ENCODE data around the gene NEO1. TPM values are rescaled to one million over a fixed set of nuclear protein-coding genes. Genes with fewer than 3 reads are reported as not detected.

Gene NEO1
- total and polyA plus RNA-seq, 4 donors, result 1.6 to 9.9 (median 5.8) TPM

GRCh38 chr15:73119478-73119877 is 67.2 kb downstream of the NEO1 start:
- Histone ChIP-seq H3K27ac (ENCODE audit: low read depth in 1 of 2, low read length in 2 of 2) (no peak overlapping the region), H3K4me3 (ENCODE audit: low read depth in 1 of 3, low read length in 3 of 3) (no peak overlapping the region), H3K4me1 (ENCODE audit: control insufficient read depth in 4 of 4, insufficient read depth in 4 of 4, low read length in 3 of 4) (no peaks in the 10 kb centered on the region), H3K27me3 (ENCODE audit: control insufficient read depth in 4 of 4, insufficient read depth in 4 of 4, low read length in 3 of 4) (no peaks in the 10 kb centered on the region), H3K9me3 (ENCODE audit: control insufficient read depth in 4 of 4, low read length in 3 of 4) (no peaks in the 10 kb centered on the region), H3K36me3 (ENCODE audit: control insufficient read depth in 4 of 4, insufficient read depth in 3 of 4, low read depth in 1 of 4, low read length in 3 of 4) (no peaks in the 10 kb centered on the region), H3K9ac (ENCODE audit: low read depth in 1 of 2, low read length in 2 of 2) (no peak overlapping the region)
- no peak for DNase-seq (ENCODE audit: low spot score)
- no peak for TF ChIP-seq HNF4A (conservative IDR thresholded peaks at IDR 0.05)
- 90% methylated on average over 6 of the region's 6 CpGs for WGBS

DNA sequence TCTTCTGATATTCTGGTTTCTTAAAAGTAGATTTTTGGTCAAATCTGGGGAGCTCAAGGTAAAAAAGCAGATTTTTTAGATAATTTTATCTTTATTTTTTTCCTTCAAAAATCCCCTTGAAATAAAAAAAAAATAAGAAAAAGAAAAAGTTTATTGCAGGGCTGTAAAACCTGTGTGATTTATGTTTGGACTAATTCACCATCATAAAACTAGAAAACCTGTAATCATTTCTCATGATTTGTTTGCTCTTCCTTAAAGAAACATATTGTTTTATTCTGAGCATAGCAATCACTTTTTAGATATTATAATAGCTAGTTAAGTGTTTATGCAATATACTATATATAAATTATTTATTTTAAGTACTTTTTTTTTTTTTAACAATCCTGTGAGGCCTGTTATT is 68.0 kb downstream of the NEO1 start:
- H3K27me3 ChIP-seq (ENCODE audit: control insufficient read depth in 4 of 4, insufficient read depth in 4 of 4, low read length in 3 of 4), result no peaks in the 10 kb centered on the region
- H3K4me1 ChIP-seq (ENCODE audit: control insufficient read depth in 4 of 4, insufficient read depth in 4 of 4, low read length in 3 of 4), result no peaks in the 10 kb centered on the region
- no peak overlapping the region for H3K27ac ChIP-seq (ENCODE audit: low read depth in 1 of 2, low read length in 2 of 2)
- no peaks in the 10 kb centered on the region for H3K9me3 ChIP-seq (ENCODE audit: control insufficient read depth in 4 of 4, low read length in 3 of 4)
- TF ChIP-seq JUND (IDR thresholded peaks at IDR 0.05) (no peak), CTCF (IDR thresholded peaks at IDR 0.05; ENCODE audit: low read depth, low read length, missing input control) (no peak), SP1 (IDR thresholded peaks at IDR 0.05) (no peak), FOXA1 (IDR thresholded peaks at IDR 0.05) (no peak), RAD21 (IDR thresholded peaks at IDR 0.05) (no peak), HNF4G (IDR thresholded peaks at IDR 0.05) (no peak), ZBTB33 (IDR thresholded peaks at IDR 0.05) (no peak)
- TF ChIP-seq, protein P1, sequence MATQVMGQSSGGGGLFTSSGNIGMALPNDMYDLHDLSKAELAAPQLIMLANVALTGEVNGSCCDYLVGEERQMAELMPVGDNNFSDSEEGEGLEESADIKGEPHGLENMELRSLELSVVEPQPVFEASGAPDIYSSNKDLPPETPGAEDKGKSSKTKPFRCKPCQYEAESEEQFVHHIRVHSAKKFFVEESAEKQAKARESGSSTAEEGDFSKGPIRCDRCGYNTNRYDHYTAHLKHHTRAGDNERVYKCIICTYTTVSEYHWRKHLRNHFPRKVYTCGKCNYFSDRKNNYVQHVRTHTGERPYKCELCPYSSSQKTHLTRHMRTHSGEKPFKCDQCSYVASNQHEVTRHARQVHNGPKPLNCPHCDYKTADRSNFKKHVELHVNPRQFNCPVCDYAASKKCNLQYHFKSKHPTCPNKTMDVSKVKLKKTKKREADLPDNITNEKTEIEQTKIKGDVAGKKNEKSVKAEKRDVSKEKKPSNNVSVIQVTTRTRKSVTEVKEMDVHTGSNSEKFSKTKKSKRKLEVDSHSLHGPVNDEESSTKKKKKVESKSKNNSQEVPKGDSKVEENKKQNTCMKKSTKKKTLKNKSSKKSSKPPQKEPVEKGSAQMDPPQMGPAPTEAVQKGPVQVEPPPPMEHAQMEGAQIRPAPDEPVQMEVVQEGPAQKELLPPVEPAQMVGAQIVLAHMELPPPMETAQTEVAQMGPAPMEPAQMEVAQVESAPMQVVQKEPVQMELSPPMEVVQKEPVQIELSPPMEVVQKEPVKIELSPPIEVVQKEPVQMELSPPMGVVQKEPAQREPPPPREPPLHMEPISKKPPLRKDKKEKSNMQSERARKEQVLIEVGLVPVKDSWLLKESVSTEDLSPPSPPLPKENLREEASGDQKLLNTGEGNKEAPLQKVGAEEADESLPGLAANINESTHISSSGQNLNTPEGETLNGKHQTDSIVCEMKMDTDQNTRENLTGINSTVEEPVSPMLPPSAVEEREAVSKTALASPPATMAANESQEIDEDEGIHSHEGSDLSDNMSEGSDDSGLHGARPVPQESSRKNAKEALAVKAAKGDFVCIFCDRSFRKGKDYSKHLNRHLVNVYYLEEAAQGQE (IDR thresholded peaks at IDR 0.05), result no peak
- TF ChIP-seq, protein P2, sequence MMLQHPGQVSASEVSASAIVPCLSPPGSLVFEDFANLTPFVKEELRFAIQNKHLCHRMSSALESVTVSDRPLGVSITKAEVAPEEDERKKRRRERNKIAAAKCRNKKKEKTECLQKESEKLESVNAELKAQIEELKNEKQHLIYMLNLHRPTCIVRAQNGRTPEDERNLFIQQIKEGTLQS (IDR thresholded peaks at IDR 0.05), result no peak
- H3K4me3 ChIP-seq (ENCODE audit: low read depth in 1 of 3, low read length in 3 of 3), result no peak overlapping the region
- H3K36me3 ChIP-seq (ENCODE audit: control insufficient read depth in 4 of 4, insufficient read depth in 3 of 4, low read depth in 1 of 4, low read length in 3 of 4), result no peaks in the 10 kb centered on the region
- no peak for DNase-seq (ENCODE audit: low spot score)
- H3K9ac ChIP-seq (ENCODE audit: low read depth in 1 of 2, low read length in 2 of 2), result no peak overlapping the region

GRCh38 chr15:73125219-73125618 is 73.0 kb downstream of the NEO1 start:
- H3K36me3 ChIP-seq (ENCODE audit: control insufficient read depth in 4 of 4, insufficient read depth in 3 of 4, low read depth in 1 of 4, low read length in 3 of 4), result no peaks in the 10 kb centered on the region
- H3K9me3 ChIP-seq (ENCODE audit: control insufficient read depth in 4 of 4, low read length in 3 of 4), result no peaks in the 10 kb centered on the region
- no peak overlapping the region for H3K27ac ChIP-seq (ENCODE audit: low read depth in 1 of 2, low read length in 2 of 2)
- H3K27me3 ChIP-seq (ENCODE audit: control insufficient read depth in 4 of 4, insufficient read depth in 4 of 4, low read length in 3 of 4), result no peaks in the 10 kb centered on the region
- H3K9ac ChIP-seq (ENCODE audit: low read depth in 1 of 2, low read length in 2 of 2), result no peak overlapping the region
- no peak for DNase-seq (ENCODE audit: low spot score)
- no peaks in the 10 kb centered on the region for H3K4me1 ChIP-seq (ENCODE audit: control insufficient read depth in 4 of 4, insufficient read depth in 4 of 4, low read length in 3 of 4)
- no peak overlapping the region for H3K4me3 ChIP-seq (ENCODE audit: low read depth in 1 of 3, low read length in 3 of 3)
- 68% methylated on average over 2 of the region's 2 CpGs for WGBS
- TF ChIP-seq YY1 (IDR thresholded peaks at IDR 0.05) (no peak), GABPA (IDR thresholded peaks at IDR 0.05 in 1 of 2, conservative IDR thresholded peaks at IDR 0.05 in 1 of 2) (no peak), EGR1 (IDR thresholded peaks at IDR 0.05; ENCODE audit: low read depth in 2 of 2) (no peak), FOXA2 (IDR thresholded peaks at IDR 0.05) (no peak), JUND (IDR thresholded peaks at IDR 0.05) (no peak), FOXA1 (IDR thresholded peaks at IDR 0.05) (no peak), TAF1 (conservative IDR thresholded peaks at IDR 0.05) (no peak), SP1 (IDR thresholded peaks at IDR 0.05) (no peak), HNF4A (conservative IDR thresholded peaks at IDR 0.05) (no peak)
- TF ChIP-seq, protein P1 (IDR thresholded peaks at IDR 0.05), result no peak
